H1 (cell line): ENCODE measurements around the gene S100A14. TPM values are rescaled to one million over a fixed set of nuclear protein-coding genes. Genes with fewer than 3 reads are reported as not detected.

Experiments used
- CHD7 ChIP-seq: fragments of 300-600 bp; sonication (generic); IDR thresholded peaks from 2 replicates; pipeline ENCODE4 v1.7.1; 2012; ENCODE audit warnings: low read length, moderate library complexity, mild to moderate bottlenecking, inconsistent platforms; ENCODE audit not compliant: insufficient replicate concordance
- E2F6 ChIP-seq: IDR thresholded peaks from 2 replicates; pipeline ENCODE4 v1.6.1; 2012; ENCODE audit warnings: inconsistent platforms
- EZH2 ChIP-seq: fragments of 200-600 bp; sonication (generic); IDR thresholded peaks from 2 replicates; pipeline ENCODE4 v1.7.1; 2012; ENCODE audit warnings: low read depth, mild to moderate bottlenecking, moderate library complexity, low read length, inconsistent platforms; ENCODE audit not compliant: severe bottlenecking
- HDAC2 ChIP-seq, 2 experiments: fragments of 300-600 bp in 1 of 2; sonication (generic) in 1 of 2; IDR thresholded peaks; 2 replicates each; pipeline ENCODE4 v1.6.1; 2011 to 2012; ENCODE audit warnings: low read depth in 2 of 2, low read length in 2 of 2, mild to moderate bottlenecking in 2 of 2, moderate library complexity in 2 of 2, borderline replicate concordance in 1 of 2, inconsistent platforms in 1 of 2
- KDM4A ChIP-seq: IDR thresholded peaks from one replicate; pipeline ENCODE4 v1.7.1; 2012; ENCODE audit warnings: low read depth, mild to moderate bottlenecking, moderate library complexity, low read length, inconsistent platforms; ENCODE audit not compliant: severe bottlenecking
- POU5F1 ChIP-seq: IDR thresholded peaks from 2 replicates; pipeline ENCODE4 v1.6.1; 2011; ENCODE audit warnings: low read depth, mild to moderate bottlenecking, low read length, moderate library complexity
- SIN3A ChIP-seq, 2 experiments: IDR thresholded peaks in 1 of 2; conservative IDR thresholded peaks in 1 of 2; 2 replicates each; pipeline ENCODE4 v1.6.1; 2011 to 2012; ENCODE audit warnings: low read length in 2 of 2, improper control_type of control experiment in 1 of 2, low read depth in 1 of 2, mild to moderate bottlenecking in 1 of 2
- polyA plus RNA-seq, 7 experiments: library from polyadenylated mRNA; depleted of rRNA in 3 of 7; stranded (reverse) in 5 of 7; unstranded in 2 of 7; fragments of >200 nt in 5 of 7; fragments of 200-250 nt in 2 of 7; gene quantifications; 1 replicate in 5 of 7; 2 replicates in 1 of 7; 4 replicates in 1 of 7; pipeline versions ENCODE4 v1.2.1 to v1.2.3, GENCODE V29; 2011 to 2013; ENCODE audit warnings: missing spikeins in 2 of 7, mixed read lengths in 2 of 7
- total RNA-seq: library from RNA; stranded (reverse); fragmentation: NEBNext Ultra II Directional; extraction: Animal tissue kit (Norgen Biotek cat#: 25700); gene quantifications from 2 replicates; pipeline ENCODE4 v1.2.1, GENCODE V29; 2021

The S100A14 gene
- total and polyA plus RNA-seq, 2 of the 8 experiments (the other 6 are each of a cell fraction or from before 2014, with no cell fraction given), result 1.4 to 5.3 TPM

GRCh38 chr1:153598309-153599172 is 17.6 kb downstream of the S100A14 start (continued):
- TF ChIP-seq KDM4A (no peak), POU5F1 (peak; percentile 64; the same call in 1 of the 2 replicates), CHD7 (no peak), HDAC2 (IDR thresholded peaks at IDR 0.05; ENCODE audit: borderline replicate concordance in 1 of 2, low read depth in 2 of 2, low read length in 2 of 2) (0 out of 4 replicates have a peak, but pooled peaks of 1 of the 2 experiments have one; percentile 40), EZH2 (no peak), SIN3A (conservative IDR thresholded peaks at IDR 0.05 in 1 of 2, IDR thresholded peaks at IDR 0.05 in 1 of 2; ENCODE audit: low read depth in 1 of 2, low read length in 2 of 2) (0 out of 4 replicates have a peak, but pooled peaks of 1 of the 2 experiments have one; percentile 28), E2F6 (no peak)
